ENCODE measurements around the gene TENM3. TPM values are rescaled to one million over a fixed set of nuclear protein-coding genes. Genes with fewer than 3 reads are reported as not detected.

TENM3 gene
- polyA plus RNA-seq, 1 experiment: 54.9 TPM

GRCh38 chr4:182786991-182787390 is 543.8 kb downstream of the TENM3 start:
- Histone ChIP-seq H3K4me3 (ENCODE audit: low read depth, low read length) (no peak overlapping the region), H3K27me3 (ENCODE audit: control insufficient read depth, insufficient read depth, low read length) (no peaks in the 10 kb centered on the region), H3K9me3 (ENCODE audit: control insufficient read depth, insufficient read depth, low read length) (peaks cover 3% of the 10 kb centered on the region; the same call in 1 of the 2 replicates), H3K27ac (ENCODE audit: low read depth, low read length) (no peak overlapping the region)
- no peak for TF ChIP-seq CTCF (IDR thresholded peaks at IDR 0.05; ENCODE audit: low read depth, low read length)
- POLR2A ChIA-PET: no interaction called here
- no peak for DNase-seq (ENCODE audit: low read depth, low spot score)
- CTCF ChIA-PET: interaction anchor here (1.5 kb wide), 1 partner anchor 19 kb away, joined by 13 read pairs; no protein-coding TSS in a partner anchor

- POLR2A ChIA-PET: no interaction called here
- TF ChIP-seq CTCF (IDR thresholded peaks at IDR 0.05; ENCODE audit: low read depth, low read length): no peak
- H3K27me3 ChIP-seq (ENCODE audit: control insufficient read depth, insufficient read depth, low read length): no peaks in the 10 kb centered on the region
- no peak overlapping the region for H3K27ac ChIP-seq (ENCODE audit: low read depth, low read length)
- H3K9me3 ChIP-seq (ENCODE audit: control insufficient read depth, insufficient read depth, low read length): peaks cover 3% of the 10 kb centered on the region; the same call in 1 of the 2 replicates
- no peak for DNase-seq (ENCODE audit: low read depth, low spot score)
- no peak overlapping the region for H3K4me3 ChIP-seq (ENCODE audit: low read depth, low read length)
- CTCF ChIA-PET: interaction anchor here (1.5 kb wide), 1 partner anchor 18 kb away, joined by 13 read pairs; no protein-coding TSS in a partner anchor
Observed at GRCh38 chr4:182788201-182788600, 545.0 kb downstream of the TENM3 start.

- Histone ChIP-seq H3K27me3 (ENCODE audit: control insufficient read depth, insufficient read depth, low read length) (no peaks in the 10 kb centered on the region), H3K27ac (ENCODE audit: low read depth, low read length) (no peak overlapping the region), H3K9me3 (ENCODE audit: control insufficient read depth, insufficient read depth, low read length) (peaks cover under 1% of the 10 kb centered on the region; the same call in 1 of the 2 replicates), H3K4me3 (ENCODE audit: low read depth, low read length) (no peak overlapping the region)
- ChIA-PET CTCF (no interaction called here), POLR2A (no interaction called here)
- TF ChIP-seq CTCF (IDR thresholded peaks at IDR 0.05; ENCODE audit: low read depth, low read length): no peak
- DNase-seq (ENCODE audit: low read depth, low spot score): no peak
Observed at GRCh38 chr4:182789529-182789928, 546.3 kb downstream of the TENM3 start.

GRCh38 chr4:182795446-182796238 is 552.4 kb downstream of the TENM3 start:
- Histone ChIP-seq H3K27me3 (ENCODE audit: control insufficient read depth, insufficient read depth, low read length) (no peaks in the 10 kb centered on the region), H3K9me3 (ENCODE audit: control insufficient read depth, insufficient read depth, low read length) (peaks cover 17% of the 10 kb centered on the region), H3K27ac (ENCODE audit: low read depth, low read length) (no peak overlapping the region), H3K4me3 (ENCODE audit: low read depth, low read length) (no peak overlapping the region)
- no peak for TF ChIP-seq CTCF (IDR thresholded peaks at IDR 0.05; ENCODE audit: low read depth, low read length)
- CTCF ChIA-PET: interaction anchor here (0.9 to 2.8 kb wide), 2 partner anchors 10 to 1267 kb away, joined by 3 to 15 read pairs; no protein-coding TSS in a partner anchor
- POLR2A ChIA-PET: no interaction called here
- no peak for DNase-seq (ENCODE audit: low read depth, low spot score)

- CTCF ChIA-PET: no interaction called here
- DNase-seq (ENCODE audit: low read depth, low spot score): no peak
- no peak overlapping the region for H3K27ac ChIP-seq (ENCODE audit: low read depth, low read length)
- no peaks in the 10 kb centered on the region for H3K27me3 ChIP-seq (ENCODE audit: control insufficient read depth, insufficient read depth, low read length)
- no peak overlapping the region for H3K4me3 ChIP-seq (ENCODE audit: low read depth, low read length)
- peaks cover 17% of the 10 kb centered on the region for H3K9me3 ChIP-seq (ENCODE audit: control insufficient read depth, insufficient read depth, low read length)
- no peak for TF ChIP-seq CTCF (IDR thresholded peaks at IDR 0.05; ENCODE audit: low read depth, low read length)
- POLR2A ChIA-PET: no interaction called here
Observed at GRCh38 chr4:182799515-182800215, 556.5 kb downstream of the TENM3 start.
